Measurements from ENCODE around the gene THNSL1. TPM values are rescaled to one million over a fixed set of nuclear protein-coding genes. Genes with fewer than 3 reads are reported as not detected.

Gene THNSL1
- total RNA-seq, 2 experiments from 2014 or later, result 5.5 to 8.3 TPM

- Histone ChIP-seq H3K79me2 (ENCODE audit: insufficient read depth, low read depth, low read length) (no peaks in the 10 kb centered on the region), H2AFZ (ENCODE audit: low read length) (no peak overlapping the region), H3K4me2 (ENCODE audit: low read length) (no peak overlapping the region), H3K9me3 (ENCODE audit: low read length) (no peaks in the 10 kb centered on the region), H4K20me1 (ENCODE audit: insufficient read depth, low read length) (no peaks in the 10 kb centered on the region), H3K27ac (ENCODE audit: low read depth, low read length, poor library complexity, severe bottlenecking) (no peak overlapping the region), H3K4me1 (ENCODE audit: insufficient read depth, low read length, poor library complexity, severe bottlenecking) (no peaks in the 10 kb centered on the region), H3K9me2 (ENCODE audit: insufficient read depth, low read length) (no peaks in the 10 kb centered on the region), H3K4me3 (ENCODE audit: low read depth, low read length, poor library complexity, severe bottlenecking) (no peak overlapping the region), H3K36me3 (ENCODE audit: insufficient read depth, low read length) (no peaks in the 10 kb centered on the region)
- BruUV-seq (replicated peaks), result no TSS peak
- TF ChIP-seq CTCF (conservative IDR thresholded peaks at IDR 0.05; ENCODE audit: low read length), result no peak
- DNase-seq (ENCODE audit: low spot score), result no peak
- ChIA-PET CTCF (ENCODE audit: unreplicated experiment) (no interaction called here), POLR2A (interaction anchor here (1.4 kb wide), 1 partner anchor 15 kb away, joined by 3 read pairs; no protein-coding TSS in a partner anchor)
- intact Hi-C loops (cut with micrococcal nuclease; ENCODE audit: unreplicated experiment), result no loop called here
These were observed 30.2 kb downstream of the THNSL1 start for GRCh38 chr10:25046641-25047040.

- no peak for DNase-seq (ENCODE audit: low spot score)
- Histone ChIP-seq H3K4me3 (ENCODE audit: low read depth, low read length, poor library complexity, severe bottlenecking) (no peak overlapping the region), H3K9me2 (ENCODE audit: insufficient read depth, low read length) (no peaks in the 10 kb centered on the region), H3K4me1 (ENCODE audit: insufficient read depth, low read length, poor library complexity, severe bottlenecking) (no peaks in the 10 kb centered on the region), H3K36me3 (ENCODE audit: insufficient read depth, low read length) (no peaks in the 10 kb centered on the region), H3K9me3 (ENCODE audit: low read length) (no peaks in the 10 kb centered on the region), H3K27ac (ENCODE audit: low read depth, low read length, poor library complexity, severe bottlenecking) (no peak overlapping the region), H4K20me1 (ENCODE audit: insufficient read depth, low read length) (no peaks in the 10 kb centered on the region), H3K79me2 (ENCODE audit: insufficient read depth, low read depth, low read length) (no peaks in the 10 kb centered on the region), H3K4me2 (ENCODE audit: low read length) (no peak overlapping the region), H2AFZ (ENCODE audit: low read length) (no peak overlapping the region)
- ChIA-PET POLR2A (interaction anchor here (1.4 kb wide), 1 partner anchor 14 kb away, joined by 3 read pairs; no protein-coding TSS in a partner anchor), CTCF (ENCODE audit: unreplicated experiment) (no interaction called here)
- intact Hi-C loops (cut with micrococcal nuclease; ENCODE audit: unreplicated experiment), result no loop called here
- BruUV-seq (replicated peaks), result no TSS peak
- no peak for TF ChIP-seq CTCF (conservative IDR thresholded peaks at IDR 0.05; ENCODE audit: low read length)
- TF ChIP-seq EZH2phosphoT487 (IDR thresholded peaks at IDR 0.05; ENCODE audit: borderline replicate concordance, low read depth, low read length), result no peak
These were observed 30.7 kb downstream of the THNSL1 start for GRCh38 chr10:25047088-25047487.

GRCh38 chr10:25047591-25048301 lies 31.3 kb downstream of the THNSL1 start:
- intact Hi-C loops (cut with micrococcal nuclease; ENCODE audit: unreplicated experiment), result no loop called here
- Histone ChIP-seq H3K36me3 (ENCODE audit: insufficient read depth, low read length) (no peaks in the 10 kb centered on the region), H3K4me2 (ENCODE audit: low read length) (no peak overlapping the region), H3K9me3 (ENCODE audit: low read length) (no peaks in the 10 kb centered on the region), H3K4me1 (ENCODE audit: insufficient read depth, low read length, poor library complexity, severe bottlenecking) (no peaks in the 10 kb centered on the region), H3K9me2 (ENCODE audit: insufficient read depth, low read length) (no peaks in the 10 kb centered on the region), H3K27ac (ENCODE audit: low read depth, low read length, poor library complexity, severe bottlenecking) (no peak overlapping the region), H4K20me1 (ENCODE audit: insufficient read depth, low read length) (no peaks in the 10 kb centered on the region), H2AFZ (ENCODE audit: low read length) (no peak overlapping the region), H3K4me3 (ENCODE audit: low read depth, low read length, poor library complexity, severe bottlenecking) (no peak overlapping the region), H3K79me2 (ENCODE audit: insufficient read depth, low read depth, low read length) (no peaks in the 10 kb centered on the region)
- no peak for DNase-seq (ENCODE audit: low spot score)
- POLR2A ChIA-PET, result no interaction called here
- no peak for TF ChIP-seq CTCF (conservative IDR thresholded peaks at IDR 0.05; ENCODE audit: low read length)
- no peak for TF ChIP-seq EZH2phosphoT487 (IDR thresholded peaks at IDR 0.05; ENCODE audit: borderline replicate concordance, low read depth, low read length)
- no TSS peak for BruUV-seq (replicated peaks)
- CTCF ChIA-PET (ENCODE audit: unreplicated experiment), result no interaction called here

Data from OCI-LY7 (cell line).